NCI-H526 treated with DMSO at 0.1 percent for 48 hours (cell line): ENCODE data around the gene MAP4K4.
A peak's percentile ranks its signal among the peaks of the same experiment; 100 is the strongest.

Source experiments
- DNase-seq: peaks from one replicate; lab custom pipeline; 2025; lab: John Stamatoyannopoulos, UW

Gene MAP4K4

DNA sequence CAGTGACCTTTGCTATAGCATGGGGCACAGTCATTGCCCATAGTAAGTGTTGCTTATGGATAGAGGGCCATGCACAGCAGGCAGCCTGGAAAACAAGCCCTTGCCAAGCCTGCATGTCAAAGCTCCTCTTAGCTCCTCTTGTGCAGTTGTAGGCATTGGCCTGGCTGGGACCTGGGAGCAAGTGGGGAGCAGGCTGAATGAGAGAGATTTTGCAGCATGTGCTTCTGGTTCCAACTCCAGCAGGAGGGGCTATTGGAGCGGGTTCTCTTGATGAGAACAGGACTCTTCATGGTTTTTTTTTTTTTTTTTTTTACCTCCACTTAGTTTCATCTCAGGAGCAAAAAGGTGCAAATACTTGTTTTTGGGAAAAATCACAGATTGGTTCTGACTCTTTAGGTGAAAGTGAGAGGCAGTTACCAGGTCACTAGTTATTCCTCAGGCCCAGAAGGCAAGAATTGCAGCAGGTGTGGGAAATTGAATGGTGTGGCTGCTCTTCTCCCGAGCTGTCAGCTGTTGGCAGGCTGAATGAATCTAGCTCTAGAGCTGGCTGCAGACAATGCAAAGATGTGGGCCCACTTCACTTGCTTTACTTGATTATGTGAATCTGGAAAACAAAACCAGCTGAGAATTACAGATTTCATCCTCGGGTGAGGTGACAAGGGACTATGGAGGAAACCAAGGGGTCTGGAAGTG is 95.9 kb downstream of the MAP4K4 start:
- DNase-seq, result no peak

DNA sequence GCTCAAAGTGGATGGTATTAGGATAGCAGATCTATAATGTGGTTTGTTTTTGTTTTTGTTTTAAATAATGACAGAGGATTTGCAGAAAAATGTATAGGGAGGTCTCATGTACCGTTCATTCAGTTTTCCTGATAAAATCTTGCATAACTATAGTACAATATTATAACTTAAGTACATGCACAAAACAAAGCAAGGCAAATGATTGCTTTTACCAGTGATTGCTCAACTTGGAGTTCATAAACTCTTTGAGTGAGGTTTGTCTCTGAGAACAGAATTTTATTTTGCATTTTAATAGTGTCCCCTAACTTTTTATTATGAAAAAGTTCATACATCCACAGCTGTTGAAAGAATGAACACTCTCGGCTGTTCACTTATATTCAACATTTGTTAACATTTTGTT is 96.6 kb downstream of the MAP4K4 start:
- no peak for DNase-seq

DNA sequence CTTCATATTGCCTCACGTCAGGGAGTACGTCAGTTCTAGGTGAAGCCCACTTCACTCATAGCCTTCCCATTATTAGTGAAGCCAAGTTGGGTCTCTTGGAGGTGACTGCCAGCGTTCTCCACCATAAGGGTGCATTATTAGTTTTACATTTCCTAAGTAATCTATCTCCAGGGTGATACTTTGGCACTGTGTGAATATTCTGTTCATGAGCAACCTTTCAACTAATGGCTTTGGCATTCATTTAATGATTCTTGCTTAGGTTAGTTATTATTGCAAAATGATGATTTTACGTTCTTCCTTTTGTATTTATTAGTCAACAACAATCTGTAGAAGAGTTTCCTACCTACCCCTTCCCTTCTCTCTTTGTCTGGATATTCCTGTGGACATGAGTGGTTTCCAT is 97.5 kb downstream of the MAP4K4 start:
- DNase-seq, result no peak

DNA sequence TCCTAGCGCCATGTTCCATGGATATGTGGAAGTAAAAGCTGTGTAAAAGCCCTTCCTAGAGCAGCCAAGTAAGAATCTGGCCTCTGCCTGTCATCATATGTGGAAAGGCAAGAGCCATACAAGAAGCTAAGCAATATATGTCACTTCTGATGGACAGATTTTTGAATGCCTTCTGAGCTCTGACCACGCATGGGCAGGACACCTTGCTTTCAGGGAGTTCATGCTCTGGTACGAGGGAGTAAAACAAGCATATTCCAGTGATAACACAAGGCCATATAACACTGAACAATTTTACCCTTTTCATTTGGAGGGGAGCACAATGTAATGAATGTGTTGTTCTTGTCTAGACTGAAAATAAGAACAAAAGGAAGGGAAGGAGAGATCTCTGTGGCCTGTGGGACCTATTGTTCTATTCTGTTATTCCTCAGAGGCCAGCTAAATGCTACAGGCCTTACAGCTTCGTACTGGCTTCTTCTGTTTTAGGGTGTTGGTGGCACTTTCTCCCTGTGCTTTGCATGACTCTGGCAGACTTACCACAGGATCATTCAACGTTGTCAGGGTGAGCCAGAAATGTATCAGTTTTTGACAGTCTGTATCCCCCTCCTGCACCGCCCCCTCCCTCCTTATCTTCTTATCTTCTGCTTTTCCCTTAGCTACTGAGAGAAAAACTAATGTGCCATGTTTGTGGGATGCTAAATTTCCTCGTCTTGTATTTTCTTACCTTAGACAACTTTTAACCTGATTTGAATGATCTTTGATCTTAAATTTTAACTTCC is 99.5 kb downstream of the MAP4K4 start:
- no peak for DNase-seq

DNA sequence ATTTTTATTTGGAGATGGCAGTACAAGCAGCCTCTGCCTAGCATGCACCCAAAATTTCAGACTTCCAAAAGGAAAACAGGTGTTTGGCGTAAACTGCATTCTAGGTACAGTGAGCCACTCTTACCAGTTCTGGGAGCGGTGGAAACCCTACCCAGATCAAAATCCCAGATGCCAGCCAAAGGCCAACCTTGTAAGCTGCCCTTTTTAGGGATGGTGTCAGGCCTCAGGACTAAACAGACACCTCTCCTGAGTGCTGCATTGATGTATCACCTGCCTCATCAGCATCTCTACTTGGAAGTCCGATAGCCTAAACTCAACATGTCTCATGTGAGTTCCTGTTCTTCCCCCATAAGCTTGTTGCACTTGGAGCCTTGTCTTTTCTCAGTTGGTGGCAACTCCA is 104.0 kb downstream of the MAP4K4 start:
- no peak for DNase-seq

DNA sequence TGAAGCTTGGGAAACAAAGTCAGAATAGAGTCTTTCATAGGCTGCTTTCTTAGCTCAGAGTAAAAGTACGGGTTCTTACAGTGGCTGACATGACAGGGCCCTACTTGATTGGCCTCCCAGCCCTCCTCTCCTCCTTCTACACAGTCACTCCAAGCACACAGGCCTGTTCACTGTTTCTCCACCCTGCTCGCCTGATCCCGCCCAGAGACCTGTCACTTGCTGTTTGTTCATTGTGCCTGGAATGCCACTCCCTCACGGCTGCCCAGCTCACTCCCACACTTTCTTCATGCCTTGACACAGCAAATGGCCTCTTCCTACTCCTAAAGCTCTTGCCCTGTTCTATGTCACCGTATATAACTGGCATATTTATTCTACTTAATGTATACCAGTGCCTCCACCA is 104.8 kb downstream of the MAP4K4 start:
- DNase-seq, result no peak

DNA sequence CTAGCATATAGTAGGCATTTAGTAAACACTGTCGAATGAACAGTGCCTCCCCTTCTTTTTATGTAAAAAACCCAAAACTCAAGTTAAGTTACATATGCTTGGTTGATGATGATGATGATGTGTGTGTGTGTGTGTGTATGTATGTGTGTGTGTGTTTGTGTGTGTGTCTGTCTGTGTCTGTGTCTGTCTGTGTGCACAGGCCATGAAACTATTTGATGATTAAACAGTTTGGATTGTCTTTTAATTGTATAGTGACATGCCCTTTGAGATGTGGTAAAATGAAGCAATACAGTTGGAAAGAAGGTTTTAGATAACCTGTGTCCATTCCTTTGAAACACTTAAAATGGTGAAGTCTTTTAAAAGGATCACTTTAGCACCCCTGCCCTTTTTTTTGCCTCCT is 105.6 kb downstream of the MAP4K4 start:
- DNase-seq, result no peak

DNA sequence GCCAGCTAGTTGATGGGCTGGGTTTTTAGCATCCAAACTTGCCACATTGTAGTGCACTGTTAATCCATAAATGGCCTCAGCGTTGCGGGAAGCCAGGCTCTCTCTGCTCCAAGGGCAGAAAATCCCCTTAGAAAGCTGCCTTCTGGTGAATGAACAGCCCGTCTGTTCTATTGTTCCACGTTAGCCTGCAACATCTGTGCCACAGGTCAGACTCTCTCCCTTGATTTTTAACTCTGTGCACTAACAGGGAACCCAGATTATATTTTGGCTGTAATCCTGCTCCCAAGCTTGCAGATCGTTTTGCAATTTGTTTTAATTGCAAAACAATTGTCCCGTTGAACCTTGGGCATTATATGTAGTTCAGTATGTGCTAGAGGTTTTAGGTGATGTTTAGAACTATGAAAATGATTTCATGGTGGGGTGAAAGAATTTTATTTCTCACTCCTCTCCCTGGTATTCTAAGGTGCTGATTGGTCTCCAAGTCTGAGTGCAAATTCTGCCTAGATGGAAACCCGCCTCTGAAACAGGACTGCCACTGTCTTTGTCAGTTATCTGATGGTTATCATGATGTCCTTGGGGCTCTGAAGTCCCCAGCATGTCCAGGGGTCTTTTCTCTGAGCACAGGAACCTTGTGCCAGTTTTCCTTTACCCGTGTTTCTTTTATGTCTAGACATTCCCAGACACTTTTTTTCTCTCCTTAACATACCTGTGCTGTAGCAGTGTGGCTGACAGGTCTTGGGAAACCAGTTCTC is 106.6 kb downstream of the MAP4K4 start:
- DNase-seq, result no peak

DNA sequence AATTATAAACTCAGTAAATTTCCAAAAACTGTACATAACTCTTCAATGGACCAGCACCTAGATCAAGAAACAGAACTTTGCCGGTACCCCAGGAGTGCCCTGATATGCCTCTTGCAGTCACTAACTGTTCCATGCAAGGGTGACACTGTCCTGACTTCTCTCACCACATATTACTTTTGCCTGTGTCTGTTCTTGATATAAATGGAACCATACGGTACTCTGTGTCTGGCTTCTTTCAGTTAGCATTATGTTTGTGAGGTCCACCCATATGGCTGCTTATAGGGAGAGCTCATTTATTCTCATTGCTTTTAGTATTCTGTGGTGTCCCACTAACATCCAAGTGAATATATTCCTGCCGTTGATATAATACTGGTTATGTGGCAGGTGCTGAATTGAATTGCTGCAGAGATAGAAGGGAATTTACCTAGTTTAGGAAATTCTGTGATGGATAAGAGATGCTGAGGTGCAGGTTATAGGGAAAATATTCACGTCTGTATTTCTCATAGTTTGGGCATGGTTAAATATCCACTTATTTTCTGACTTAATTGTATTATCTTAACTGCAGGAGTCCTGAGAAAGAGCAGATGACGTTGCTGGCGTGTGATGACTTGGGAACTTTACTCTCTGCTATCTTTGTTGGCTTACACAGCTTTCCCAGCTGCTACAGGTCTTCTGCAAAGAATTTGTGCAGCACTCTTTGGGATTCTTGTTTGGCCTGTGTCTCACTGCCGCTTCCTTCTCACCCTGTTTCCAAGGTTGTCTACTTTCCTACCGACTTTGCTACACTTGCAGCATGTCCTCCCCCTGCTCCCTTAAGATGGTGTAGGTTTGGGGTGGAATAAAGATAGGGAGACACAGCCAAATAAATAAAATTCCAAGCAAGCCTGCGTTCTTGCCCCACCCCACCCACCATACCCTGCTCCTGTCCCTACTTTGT is 107.9 kb downstream of the MAP4K4 start:
- no peak for DNase-seq

DNA sequence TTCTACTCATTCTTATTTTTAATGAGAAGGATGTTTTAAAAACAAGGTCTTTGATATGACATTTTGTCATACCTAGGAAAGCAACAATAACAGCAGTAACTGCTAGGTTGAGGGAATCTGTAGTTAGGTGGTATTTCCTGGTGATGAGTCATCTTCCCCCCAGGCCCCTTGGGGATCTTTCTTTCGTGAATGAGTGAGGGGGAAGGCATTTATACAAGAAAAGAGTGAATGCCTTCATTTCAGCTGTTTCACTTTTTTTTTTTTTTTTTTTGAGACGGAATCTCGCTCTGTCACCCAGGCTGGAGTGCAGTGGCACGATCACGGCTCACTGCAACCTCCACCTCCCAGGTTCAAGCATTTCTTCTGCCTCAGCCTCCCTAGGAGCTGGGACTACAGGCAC is 108.6 kb downstream of the MAP4K4 start:
- DNase-seq, result no peak

DNA sequence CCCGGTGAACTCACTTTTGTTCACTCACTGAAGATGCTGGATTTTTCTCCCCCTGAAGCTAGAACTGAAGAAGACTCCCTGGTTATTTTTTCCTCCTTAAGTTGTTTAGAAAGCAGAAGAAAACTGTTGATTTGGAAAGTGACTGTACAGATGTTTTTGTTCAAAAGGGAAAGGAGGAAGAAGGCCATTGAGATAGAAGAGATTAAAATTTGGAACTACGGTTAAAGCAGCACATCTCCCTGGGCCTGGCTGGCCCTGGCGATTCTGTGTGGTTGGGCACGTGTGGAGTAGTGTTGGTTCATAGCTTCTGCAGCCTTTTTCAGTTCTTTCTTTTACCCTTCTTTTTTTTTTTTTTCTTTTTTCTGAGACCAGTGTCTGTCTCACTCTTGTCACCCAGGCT is 109.2 kb downstream of the MAP4K4 start:
- no peak for DNase-seq

DNA sequence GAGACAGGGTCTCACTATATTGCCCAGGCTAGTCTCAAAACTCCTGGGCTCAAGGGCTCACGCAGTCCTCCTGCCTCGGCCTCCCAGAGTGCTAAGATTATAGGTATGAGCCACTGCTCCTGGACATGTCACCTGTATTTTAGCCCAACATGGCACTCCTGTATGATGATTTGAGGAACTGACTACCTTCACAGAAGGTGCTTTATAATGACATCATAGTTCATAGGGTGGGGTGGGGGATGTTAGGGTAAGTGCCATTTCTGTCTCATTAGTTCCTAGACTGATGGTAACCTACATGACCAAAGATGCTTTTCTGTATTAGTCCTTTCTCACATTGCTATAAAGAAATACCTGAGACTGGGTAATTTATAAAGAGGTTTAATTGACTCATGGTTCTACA is 109.7 kb downstream of the MAP4K4 start:
- no peak for DNase-seq

DNA sequence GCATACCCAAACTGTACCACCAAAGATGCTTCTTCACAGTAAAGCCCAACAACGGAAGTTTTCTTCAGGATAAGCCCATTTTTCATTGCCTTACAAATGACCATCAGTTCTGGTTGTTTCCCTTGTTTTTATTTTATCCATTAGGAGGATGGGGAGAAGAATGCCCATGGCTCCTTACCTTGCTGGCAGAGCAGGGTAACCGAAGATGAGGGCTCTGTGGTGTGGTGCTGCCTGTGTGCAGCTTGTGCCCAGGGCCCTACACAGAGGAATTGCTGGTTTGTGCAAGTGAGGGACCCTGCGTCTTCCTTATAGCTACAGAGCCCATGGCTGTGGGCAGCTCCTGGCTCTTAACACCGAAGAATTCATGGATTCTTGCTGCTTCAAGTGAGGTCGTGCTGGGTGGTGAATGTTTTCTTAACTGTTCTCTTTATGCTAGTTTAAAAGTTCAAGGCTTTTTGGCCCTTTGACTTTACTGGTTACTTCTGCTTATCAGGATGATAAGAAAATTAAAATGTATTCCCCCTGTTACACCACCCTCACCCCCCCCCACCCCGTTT is 110.6 kb downstream of the MAP4K4 start:
- no peak for DNase-seq

DNA sequence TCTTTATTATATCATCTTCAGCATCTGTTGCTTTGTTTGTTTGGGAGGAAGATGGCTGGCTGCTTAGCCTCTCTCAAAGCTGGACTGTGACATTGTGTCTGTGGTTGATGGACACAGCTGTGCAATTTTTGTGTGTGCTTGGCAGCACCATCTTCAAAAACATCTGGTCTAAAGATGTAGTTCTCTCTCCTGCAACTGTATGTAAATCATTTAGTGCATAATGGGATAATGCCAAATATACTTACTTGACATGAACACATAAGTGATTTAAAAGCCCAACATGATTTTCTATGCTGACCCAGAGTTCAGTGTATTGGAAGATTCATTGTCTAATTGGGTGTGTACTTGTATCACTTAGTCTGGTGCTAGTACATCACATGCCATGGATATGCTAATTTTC is 112.2 kb downstream of the MAP4K4 start:
- DNase-seq, result no peak

DNA sequence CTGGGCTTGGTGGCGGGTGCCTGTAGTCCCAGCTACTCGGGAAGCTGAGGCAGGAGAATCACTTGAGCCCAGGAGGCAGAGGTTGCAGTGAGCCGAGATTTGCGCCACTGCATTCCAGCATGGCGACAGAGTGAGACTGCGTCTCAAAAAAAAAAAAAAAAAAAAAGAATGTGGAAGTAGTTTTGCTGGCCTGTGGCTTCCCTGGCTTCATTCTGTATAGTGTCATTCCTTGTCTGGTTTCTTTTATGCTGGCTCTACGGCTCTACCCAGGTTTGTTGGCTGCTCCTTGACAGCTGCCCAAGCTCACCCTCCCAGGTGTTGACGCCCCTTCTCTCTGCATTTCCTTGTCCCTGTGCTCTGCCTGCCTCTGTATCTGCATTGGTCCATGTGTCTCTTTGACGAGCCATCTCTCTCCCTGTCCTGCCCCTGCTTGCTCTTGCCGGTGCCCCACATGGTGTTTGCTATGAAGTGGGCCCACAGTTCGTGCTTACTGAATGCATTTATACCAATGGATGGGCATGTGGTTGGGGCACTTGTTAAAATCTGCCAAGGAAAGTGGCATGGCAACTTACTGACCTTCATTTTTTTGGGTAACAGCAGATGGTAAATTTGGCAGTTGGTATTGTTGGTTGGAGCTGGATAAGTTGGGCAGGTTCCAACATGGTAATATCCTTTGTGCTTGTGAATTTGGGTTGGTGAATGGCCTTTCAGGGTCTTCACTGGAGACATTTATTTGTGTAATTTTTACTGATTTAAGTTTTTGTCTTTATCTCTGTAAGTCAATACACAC is 113.9 kb downstream of the MAP4K4 start:
- no peak for DNase-seq

DNA sequence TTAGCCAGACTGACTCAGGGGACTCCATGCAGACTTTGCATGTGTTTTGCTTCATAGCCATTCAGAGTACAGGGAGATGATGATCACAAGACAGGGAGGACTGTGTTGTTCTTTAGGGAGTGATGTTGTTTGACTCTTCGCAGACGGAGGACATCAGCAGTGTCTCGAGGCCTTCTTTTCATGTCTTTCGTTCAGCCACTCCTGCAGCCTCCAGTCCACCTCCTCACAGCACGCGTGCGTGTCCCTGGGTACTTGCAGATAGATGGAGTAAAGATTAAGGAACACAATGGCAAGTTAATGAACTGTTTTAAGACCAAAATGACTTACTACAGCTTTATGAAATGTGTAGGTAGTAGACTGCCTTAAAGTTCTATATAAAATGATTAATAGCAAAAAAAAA is 114.7 kb downstream of the MAP4K4 start:
- no peak for DNase-seq

DNA sequence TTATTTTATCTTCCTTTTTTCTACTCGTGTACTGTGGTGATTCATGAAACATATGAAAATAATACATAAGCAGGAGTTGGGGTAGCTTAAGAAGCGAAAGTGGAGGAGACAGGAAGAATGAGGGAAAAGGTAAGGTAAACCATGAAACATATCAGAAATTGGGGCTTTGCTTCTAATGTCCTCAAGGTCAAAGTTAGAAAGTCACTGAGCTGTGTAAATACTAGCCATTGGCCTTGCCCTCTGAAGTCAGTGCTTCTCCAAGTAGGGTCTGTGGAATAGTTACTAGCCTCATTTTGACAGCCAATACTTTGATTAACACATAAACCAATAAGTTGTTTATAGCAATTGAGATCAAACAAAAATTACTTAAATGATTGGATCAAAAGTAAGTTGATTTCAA is 117.2 kb downstream of the MAP4K4 start:
- DNase-seq, result no peak

DNA sequence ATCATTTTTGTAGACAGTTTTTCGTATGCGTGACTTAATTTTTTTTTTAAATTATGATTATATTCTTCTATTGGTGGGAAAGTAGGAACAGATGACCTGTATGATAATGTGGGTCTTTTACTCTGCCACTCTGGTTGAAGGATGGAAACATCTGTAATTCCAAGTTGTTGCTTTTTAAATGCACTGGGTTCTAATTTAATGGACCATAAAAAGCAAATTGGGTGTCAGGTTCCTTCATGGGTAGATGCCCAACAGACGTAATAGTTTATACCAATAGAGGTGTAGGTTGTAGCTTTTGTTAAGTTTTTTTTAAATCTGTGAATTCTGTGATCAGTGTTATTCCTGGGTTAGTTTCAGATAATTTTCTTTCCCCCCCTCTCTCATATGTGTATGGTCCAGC is 117.6 kb downstream of the MAP4K4 start:
- DNase-seq, result peak; percentile 28

DNA sequence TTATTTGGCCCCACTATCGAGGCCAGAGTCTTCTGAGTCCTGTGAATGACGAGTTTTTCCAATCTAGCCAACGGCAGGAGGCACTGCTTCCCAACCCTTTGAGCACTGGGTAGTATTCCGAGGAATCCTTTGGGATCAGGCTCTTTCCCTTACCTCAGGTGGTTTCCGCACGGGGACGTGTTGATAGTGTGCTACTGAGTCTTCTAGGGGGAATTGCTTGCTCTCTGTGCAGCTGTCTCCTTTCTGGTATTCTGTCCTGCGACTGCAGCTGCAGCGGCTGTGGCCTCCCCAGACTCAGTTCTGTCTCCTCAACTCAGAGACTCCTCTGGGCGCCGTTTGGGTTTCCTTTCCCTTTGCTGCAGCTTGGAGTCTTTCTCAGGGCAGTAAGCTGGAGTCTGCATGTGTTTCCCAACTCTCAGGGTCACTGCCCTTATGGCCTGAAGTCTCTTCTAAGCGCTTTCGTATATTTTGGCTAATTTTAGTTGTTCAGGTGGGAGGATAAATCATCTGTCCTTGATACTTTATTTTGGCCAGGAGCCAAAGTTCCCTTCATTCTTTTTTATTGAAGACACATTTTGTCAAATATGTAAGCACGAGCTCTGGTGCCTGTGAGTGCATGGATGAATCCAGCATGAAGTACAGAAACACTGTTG is 118.4 kb downstream of the MAP4K4 start:
- DNase-seq, result peak; percentile 64

DNA sequence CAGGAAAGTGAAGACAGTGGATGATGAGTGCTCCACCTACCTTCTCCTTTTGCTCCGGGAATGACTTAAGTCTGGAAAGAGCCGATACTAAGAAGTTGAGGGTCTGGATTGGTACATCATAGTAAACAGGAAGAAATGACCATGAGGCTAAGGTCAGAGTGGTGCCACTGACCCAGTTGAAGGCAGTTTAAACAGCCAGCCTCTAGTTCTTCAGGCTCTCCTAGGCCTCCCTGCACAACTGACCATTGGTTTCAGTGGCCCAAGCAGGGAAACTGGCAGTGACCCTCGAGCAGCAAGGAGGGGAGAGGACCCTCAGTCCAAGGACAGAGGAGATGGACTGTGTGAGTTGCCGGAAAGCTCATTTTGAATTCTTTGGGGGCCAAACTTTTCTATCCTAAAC is 119.1 kb downstream of the MAP4K4 start:
- DNase-seq, result no peak
